DOHH2 (cell line): ENCODE results near the gene PSMB4.

Source experiments
- EZH2phosphoT487 ChIP-seq: fragments of 200-600 bp; sonication (generic); IDR thresholded peaks from 2 replicates; pipeline ENCODE4 v1.6.1; 2017; ENCODE audit warnings: borderline replicate concordance, mild to moderate bottlenecking, antibody characterized with exemption, low read length, moderate library complexity, mixed read lengths
- TF ChIP-seq, protein P1 (sequence below): fragments of 200-600 bp; sonication (generic); IDR thresholded peaks from one replicate; pipeline ENCODE4 v1.5.1; 2014; ENCODE audit warnings: antibody characterized with exemption, mild to moderate bottlenecking, low read depth, low read length; ENCODE audit not compliant: poor library complexity, severe bottlenecking

DNA sequence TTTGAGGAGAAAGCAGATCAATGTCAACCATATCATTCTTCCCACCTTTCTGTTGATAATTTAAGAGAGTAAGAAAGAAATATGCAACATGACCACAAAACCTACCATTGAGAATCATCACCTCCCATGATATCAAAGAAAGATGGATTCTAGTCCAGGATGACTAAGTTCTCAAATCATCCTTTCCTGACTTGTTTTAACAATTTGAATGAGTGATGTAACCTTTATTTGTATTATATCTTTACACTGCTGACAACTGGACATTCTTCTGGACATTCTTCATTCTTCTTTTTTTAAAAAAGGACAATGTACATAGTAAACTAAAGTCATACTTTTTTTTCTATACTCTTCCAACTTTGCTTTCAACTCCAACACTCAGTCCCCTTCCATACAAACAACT is 9.5 kb downstream of the PSMB4 start:
- TF ChIP-seq, protein P1, sequence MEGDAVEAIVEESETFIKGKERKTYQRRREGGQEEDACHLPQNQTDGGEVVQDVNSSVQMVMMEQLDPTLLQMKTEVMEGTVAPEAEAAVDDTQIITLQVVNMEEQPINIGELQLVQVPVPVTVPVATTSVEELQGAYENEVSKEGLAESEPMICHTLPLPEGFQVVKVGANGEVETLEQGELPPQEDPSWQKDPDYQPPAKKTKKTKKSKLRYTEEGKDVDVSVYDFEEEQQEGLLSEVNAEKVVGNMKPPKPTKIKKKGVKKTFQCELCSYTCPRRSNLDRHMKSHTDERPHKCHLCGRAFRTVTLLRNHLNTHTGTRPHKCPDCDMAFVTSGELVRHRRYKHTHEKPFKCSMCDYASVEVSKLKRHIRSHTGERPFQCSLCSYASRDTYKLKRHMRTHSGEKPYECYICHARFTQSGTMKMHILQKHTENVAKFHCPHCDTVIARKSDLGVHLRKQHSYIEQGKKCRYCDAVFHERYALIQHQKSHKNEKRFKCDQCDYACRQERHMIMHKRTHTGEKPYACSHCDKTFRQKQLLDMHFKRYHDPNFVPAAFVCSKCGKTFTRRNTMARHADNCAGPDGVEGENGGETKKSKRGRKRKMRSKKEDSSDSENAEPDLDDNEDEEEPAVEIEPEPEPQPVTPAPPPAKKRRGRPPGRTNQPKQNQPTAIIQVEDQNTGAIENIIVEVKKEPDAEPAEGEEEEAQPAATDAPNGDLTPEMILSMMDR = no peak
- TF ChIP-seq EZH2phosphoT487 = no peak
